Endothelial cell of umbilical vein (primary cell): ENCODE results near the gene RIMOC1. TPM values are rescaled to one million over a fixed set of nuclear protein-coding genes. Genes with fewer than 3 reads are reported as not detected.
A peak's percentile ranks its signal among the peaks of the same experiment; 100 is the strongest.

Source experiments
- BruUV-seq: library from RNA; stranded (reverse); fragments of 400-500 nt; replicated peaks from 2 replicates; lab custom pipeline; 2021; lab: Mats Ljungman, UMichigan
- CTCF ChIA-PET: fragments of 300-600, 350-600 bp; sonication (Branson Sonifier 250); formaldehyde crosslinking; loops from one replicate; lab custom pipeline; 2021; ENCODE audit warnings: antibody characterized with exemption, inconsistent platforms; lab: Charles Lee
- POLR2A ChIA-PET: fragments of 300-600, 350-600 bp; sonication (Branson Sonifier 250); formaldehyde crosslinking; loops from one replicate; lab custom pipeline; 2021; ENCODE audit warnings: antibody characterized with exemption, inconsistent platforms; lab: Charles Lee
- DNase-seq: peaks from one replicate; pipeline ENCODE4 v3.0.0-alpha.2; 2011; ENCODE audit warnings: low read depth, low spot score
- FAIRE-seq: peaks from 2 replicates; lab custom pipeline; 2011; peaks lifted over from hg19 to GRCh38; lab: Jason Lieb, UNC
- H2AFZ ChIP-seq: 2 replicates; pipeline ENCODE4 v1.6.0; 2012; ENCODE audit warnings: low read depth, low read length, control low read depth, inconsistent platforms
- H3K27ac ChIP-seq: 2 replicates; pipeline ENCODE4 v1.5.1; 2011; ENCODE audit warnings: low read depth, mild to moderate bottlenecking, control low read depth, low read length, moderate library complexity; ENCODE audit not compliant: insufficient read depth
- H3K27me3 ChIP-seq, 2 experiments: 2 replicates each; pipeline versions ENCODE4 v1.6.0 to v1.6.1; 2011; ENCODE audit warnings: low read length in 2 of 2, mixed read lengths in 1 of 2; ENCODE audit not compliant: control insufficient read depth in 2 of 2, insufficient read depth in 2 of 2
- H3K36me3 ChIP-seq, 2 experiments: 2 replicates in 1 of 2; 3 replicates in 1 of 2; pipeline ENCODE4 v1.5.1; 2011; ENCODE audit warnings: low read length in 2 of 2, mild to moderate bottlenecking in 1 of 2, moderate library complexity in 1 of 2; ENCODE audit not compliant: control insufficient read depth in 2 of 2, insufficient read depth in 2 of 2; ENCODE audit errors: extremely low read depth in 1 of 2
- H3K4me1 ChIP-seq: 3 replicates; pipeline ENCODE4 v1.5.1; 2011; ENCODE audit warnings: mild to moderate bottlenecking, low read length; ENCODE audit not compliant: control insufficient read depth, insufficient read depth; ENCODE audit errors: extremely low read depth
- H3K4me2 ChIP-seq: 2 replicates; pipeline ENCODE4 v1.6.1; 2011; ENCODE audit warnings: low read length, control low read depth, mixed read lengths; ENCODE audit not compliant: insufficient read depth
- H3K4me3 ChIP-seq, 3 experiments: fragments of 200-600 bp in 1 of 3; sonication (generic), shearing (Covaris generic) in 1 of 3; replicated peaks in 1 of 3; 2 replicates each; pipeline ENCODE4 v1.5.1; 2011 to 2016; ENCODE audit warnings: control low read depth in 3 of 3, low read length in 3 of 3, mild to moderate bottlenecking in 2 of 3, inconsistent platforms in 1 of 3, low read depth in 1 of 3, moderate library complexity in 1 of 3; ENCODE audit not compliant: insufficient read depth in 1 of 3
- H3K79me2 ChIP-seq: 2 replicates; pipeline ENCODE4 v1.6.0; 2012; ENCODE audit warnings: low read length, inconsistent platforms; ENCODE audit not compliant: control insufficient read depth, insufficient read depth
- H3K9ac ChIP-seq: replicated peaks from 2 replicates; pipeline ENCODE3; 2011; ENCODE audit warnings: low read length, control low read depth; ENCODE audit not compliant: insufficient read depth; ENCODE audit errors: extremely low read depth
- H3K9me1 ChIP-seq: replicated peaks from 3 replicates; pipeline ENCODE4 v1.6.0; 2011; ENCODE audit warnings: mild to moderate bottlenecking, low read length; ENCODE audit not compliant: control insufficient read depth, insufficient read depth; ENCODE audit errors: extremely low read depth
- H3K9me3 ChIP-seq: replicated peaks from 2 replicates; pipeline ENCODE4 v1.5.1; 2012; ENCODE audit warnings: low read length, inconsistent platforms; ENCODE audit not compliant: control insufficient read depth, insufficient read depth
- H4K20me1 ChIP-seq: replicated peaks from 2 replicates; pipeline ENCODE3; 2011; ENCODE audit warnings: mild to moderate bottlenecking, low read length; ENCODE audit not compliant: control insufficient read depth, insufficient read depth; ENCODE audit errors: extremely low read depth
- EZH2 ChIP-seq: IDR thresholded peaks from 2 replicates; pipeline ENCODE4 v1.6.1; 2012; ENCODE audit warnings: borderline replicate concordance, low read depth, mild to moderate bottlenecking, moderate library complexity, low read length, inconsistent platforms; ENCODE audit not compliant: severe bottlenecking
- FOS ChIP-seq: IDR thresholded peaks from 2 replicates; pipeline ENCODE4 v1.6.1; 2011; ENCODE audit warnings: mild to moderate bottlenecking, low read length, moderate library complexity, borderline replicate concordance; ENCODE audit not compliant: insufficient read depth
- GATA2 ChIP-seq: IDR thresholded peaks from 2 replicates; pipeline ENCODE4 v1.7.0; 2011; ENCODE audit warnings: low read depth, mild to moderate bottlenecking, moderate library complexity, mixed read lengths, low read length; ENCODE audit not compliant: insufficient read length, insufficient read depth
- JUN ChIP-seq: IDR thresholded peaks from 2 replicates; pipeline ENCODE4 v1.6.1; 2011; ENCODE audit warnings: borderline replicate concordance, low read depth; ENCODE audit not compliant: insufficient read length, insufficient read depth
- MYC ChIP-seq: IDR thresholded peaks from one replicate; pipeline ENCODE4 v1.6.1; 2011; ENCODE audit warnings: mild to moderate bottlenecking, low read depth, low read length
- POLR2A ChIP-seq: IDR thresholded peaks from 2 replicates; pipeline ENCODE4 v1.6.1; 2012; ENCODE audit warnings: low read depth, mild to moderate bottlenecking, control low read depth, low read length
- POLR2AphosphoS5 ChIP-seq: IDR thresholded peaks from 2 replicates; pipeline ENCODE4 v1.6.1; 2012; ENCODE audit warnings: low read depth, mild to moderate bottlenecking, control low read depth, low read length, moderate library complexity; ENCODE audit not compliant: insufficient read depth
- dilution Hi-C: fragments of 300-500 bp; cut with MboI; formaldehyde crosslinking; loops from one replicate; pipeline ENCODE4 v1.15.0; 2019; ENCODE audit warnings: low sequenced_read_pairs; ENCODE audit not compliant: extremely low pct_ligation_motif_present
- intact Hi-C: fragments of 100-400 bp; cut with micrococcal nuclease; formaldehyde crosslinking; loops from one replicate; pipeline ENCODE4 v1.10.0; 2022
- polyA plus RNA-seq, 4 experiments: library from polyadenylated mRNA; depleted of rRNA in 3 of 4; stranded (reverse) in 3 of 4; unstranded in 1 of 4; fragments of >200 nt; gene quantifications; 2 replicates each; pipeline versions ENCODE4 v1.2.1 to v1.2.3, GENCODE V29; 2011 to 2012; ENCODE audit warnings: missing spikeins in 1 of 4
- total RNA-seq: library from RNA; stranded (reverse); gene quantifications from 2 replicates; pipeline ENCODE4 v1.2.3, GENCODE V29; 2021
- TF ChIP-seq, protein P1 (sequence below), 2 donors: IDR thresholded peaks; 1 replicate in 1 of 2; 2 replicates in 1 of 2; pipeline ENCODE4 v1.5.1; 2011; ENCODE audit warnings: low read length in 2 of 2, mild to moderate bottlenecking in 2 of 2, moderate library complexity in 2 of 2, control low read depth in 1 of 2, inconsistent platforms in 1 of 2, low read depth in 1 of 2; ENCODE audit not compliant: insufficient read depth in 1 of 2; ENCODE audit errors: extremely low read depth in 1 of 2
- TF ChIP-seq, protein P2 (sequence below): IDR thresholded peaks from 2 replicates; pipeline ENCODE4 v1.6.1; 2011; ENCODE audit not compliant: insufficient read depth, insufficient read length

The RIMOC1 gene
- total and polyA plus RNA-seq, 2 donors (not counting 3 experiments of a cell fraction or from before 2014, with no cell fraction given): 15.7 to 32.0 TPM

DNA sequence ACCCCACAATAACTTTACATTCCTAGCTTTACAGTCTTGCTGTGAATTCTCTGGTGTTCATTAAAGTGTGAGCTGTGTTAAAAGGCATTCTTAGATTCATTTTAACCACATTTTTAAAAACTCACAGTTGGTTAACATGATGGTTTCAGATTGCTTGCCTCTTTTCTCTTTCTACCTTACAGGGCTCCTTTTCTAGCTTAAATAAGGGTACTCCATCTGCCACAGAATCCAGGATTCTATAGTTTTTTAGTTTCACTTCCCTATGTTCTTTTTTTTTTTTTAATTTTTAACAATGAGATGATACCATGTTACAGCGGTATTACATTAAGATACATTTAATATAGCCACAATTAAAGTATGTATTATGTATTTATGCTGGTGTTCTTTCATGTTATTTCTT is 17.0 kb downstream of the RIMOC1 start:
- Histone ChIP-seq H3K79me2 (no peaks in the 10 kb centered on the region), H3K4me1 (peaks cover 22% of the 10 kb centered on the region), H3K4me3 (no peak overlapping the region), H3K9me3 (no peaks in the 10 kb centered on the region), H2AFZ (no peak overlapping the region), H3K9ac (peak overlapping the region; percentile 48), H3K27ac (peak overlapping the region; percentile 65), H3K9me1 (no peaks in the 10 kb centered on the region), H3K27me3 (no peaks in the 10 kb centered on the region), H3K4me2 (no peak overlapping the region), H4K20me1 (no peaks in the 10 kb centered on the region), H3K36me3 (peaks cover 5 to 9% of the 10 kb centered on the region in 2 experiments)
- DNase-seq (no peak), FAIRE-seq (no peak)
- ChIA-PET POLR2A (interaction anchor here (1.4 kb wide), 1 partner anchor 18 kb away, joined by 4 read pairs; no protein-coding TSS in a partner anchor), CTCF (interaction anchor here (0.9 to 2.2 kb wide), 5 partner anchors 11 to 846 kb away, joined by 3 to 10 read pairs (median 6); partner anchors contain the start of gene RIMOC1)
- TF ChIP-seq, protein P1, sequence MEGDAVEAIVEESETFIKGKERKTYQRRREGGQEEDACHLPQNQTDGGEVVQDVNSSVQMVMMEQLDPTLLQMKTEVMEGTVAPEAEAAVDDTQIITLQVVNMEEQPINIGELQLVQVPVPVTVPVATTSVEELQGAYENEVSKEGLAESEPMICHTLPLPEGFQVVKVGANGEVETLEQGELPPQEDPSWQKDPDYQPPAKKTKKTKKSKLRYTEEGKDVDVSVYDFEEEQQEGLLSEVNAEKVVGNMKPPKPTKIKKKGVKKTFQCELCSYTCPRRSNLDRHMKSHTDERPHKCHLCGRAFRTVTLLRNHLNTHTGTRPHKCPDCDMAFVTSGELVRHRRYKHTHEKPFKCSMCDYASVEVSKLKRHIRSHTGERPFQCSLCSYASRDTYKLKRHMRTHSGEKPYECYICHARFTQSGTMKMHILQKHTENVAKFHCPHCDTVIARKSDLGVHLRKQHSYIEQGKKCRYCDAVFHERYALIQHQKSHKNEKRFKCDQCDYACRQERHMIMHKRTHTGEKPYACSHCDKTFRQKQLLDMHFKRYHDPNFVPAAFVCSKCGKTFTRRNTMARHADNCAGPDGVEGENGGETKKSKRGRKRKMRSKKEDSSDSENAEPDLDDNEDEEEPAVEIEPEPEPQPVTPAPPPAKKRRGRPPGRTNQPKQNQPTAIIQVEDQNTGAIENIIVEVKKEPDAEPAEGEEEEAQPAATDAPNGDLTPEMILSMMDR (IDR thresholded peaks at IDR 0.05; ENCODE audit: extremely low read depth in 1 of 2, insufficient read depth in 1 of 2, low read depth in 1 of 2, low read length in 2 of 2): no peak
- TF ChIP-seq JUN: no peak
- TF ChIP-seq, protein P2, sequence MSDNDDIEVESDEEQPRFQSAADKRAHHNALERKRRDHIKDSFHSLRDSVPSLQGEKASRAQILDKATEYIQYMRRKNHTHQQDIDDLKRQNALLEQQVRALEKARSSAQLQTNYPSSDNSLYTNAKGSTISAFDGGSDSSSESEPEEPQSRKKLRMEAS: no peak
- no peak for TF ChIP-seq FOS
- TF ChIP-seq POLR2A: no peak
- TF ChIP-seq POLR2AphosphoS5: no peak
- TF ChIP-seq GATA2: no peak
- no peak for TF ChIP-seq EZH2
- TF ChIP-seq MYC: no peak
- no TSS peak for BruUV-seq
- intact Hi-C loops: loop anchor here (10.0 kb wide), 1 partner anchor 1564 kb away; the partner anchor contains the start of gene TMEM267
- dilution Hi-C loops: no loop called here
